Osteoblast (primary cell): ENCODE data around the gene C19orf67. TPM values are rescaled to one million over a fixed set of nuclear protein-coding genes. Genes with fewer than 3 reads are reported as not detected.
A peak's percentile ranks its signal among the peaks of the same experiment; 100 is the strongest.

Experiments used
- DNase-seq: peaks from one replicate; pipeline ENCODE4 v3.0.0; 2011; ENCODE audit warnings: low spot score, mixed read lengths; ENCODE audit not compliant: insufficient read length; ENCODE audit errors: missing footprints
- H2AFZ ChIP-seq: 2 replicates; pipeline ENCODE4 v1.6.0; 2011; ENCODE audit warnings: mild to moderate bottlenecking, low read length
- H3K27ac ChIP-seq: 2 replicates; pipeline ENCODE4 v1.5.1; 2011; ENCODE audit warnings: mild to moderate bottlenecking, low read depth, low read length, moderate library complexity
- H3K27me3 ChIP-seq: 2 replicates; pipeline ENCODE4 v1.6.0; 2012; ENCODE audit warnings: mild to moderate bottlenecking, control low read depth, inconsistent platforms, low read length, moderate library complexity; ENCODE audit not compliant: insufficient read depth
- H3K36me3 ChIP-seq: 2 replicates; pipeline ENCODE4 v1.5.1; 2011; ENCODE audit warnings: mild to moderate bottlenecking, low read length, control low read depth, moderate library complexity; ENCODE audit not compliant: insufficient read depth
- H3K4me1 ChIP-seq: 2 replicates; pipeline ENCODE4 v1.5.1; 2011; ENCODE audit warnings: mild to moderate bottlenecking, low read length, control low read depth, moderate library complexity; ENCODE audit not compliant: insufficient read depth
- H3K4me2 ChIP-seq: 2 replicates; pipeline ENCODE4 v1.6.0; 2011; ENCODE audit warnings: mild to moderate bottlenecking, low read length; ENCODE audit not compliant: insufficient read depth
- H3K4me3 ChIP-seq: fragments of 200-600 bp; sonication (generic); 3 replicates; pipeline ENCODE4 v1.5.1; 2012; ENCODE audit warnings: mild to moderate bottlenecking, low read length, inconsistent platforms; ENCODE audit not compliant: insufficient read depth
- H3K79me2 ChIP-seq: 2 replicates; pipeline ENCODE4 v1.6.0; 2012; ENCODE audit warnings: mild to moderate bottlenecking, low read length, control low read depth, inconsistent platforms; ENCODE audit not compliant: insufficient read depth
- H3K9me3 ChIP-seq: 2 replicates; pipeline ENCODE4 v1.5.1; 2011; ENCODE audit warnings: low read depth, low read length, control low read depth
- H4K20me1 ChIP-seq: 2 replicates; pipeline ENCODE4 v1.6.0; 2012; ENCODE audit warnings: mild to moderate bottlenecking, low read length, control low read depth; ENCODE audit not compliant: insufficient read depth
- total RNA-seq: library from RNA; depleted of rRNA; stranded (reverse); fragments of >200 nt; gene quantifications from 2 replicates; pipeline ENCODE4 v1.2.3, GENCODE V29; 2012
- TF ChIP-seq, protein P1 (sequence below): IDR thresholded peaks from 2 replicates; pipeline ENCODE4 v1.5.1; 2011; ENCODE audit warnings: mild to moderate bottlenecking, low read depth, low read length, moderate library complexity; ENCODE audit errors: extremely low read depth

C19orf67 gene
- total RNA-seq: not detected in 2 replicates

DNA sequence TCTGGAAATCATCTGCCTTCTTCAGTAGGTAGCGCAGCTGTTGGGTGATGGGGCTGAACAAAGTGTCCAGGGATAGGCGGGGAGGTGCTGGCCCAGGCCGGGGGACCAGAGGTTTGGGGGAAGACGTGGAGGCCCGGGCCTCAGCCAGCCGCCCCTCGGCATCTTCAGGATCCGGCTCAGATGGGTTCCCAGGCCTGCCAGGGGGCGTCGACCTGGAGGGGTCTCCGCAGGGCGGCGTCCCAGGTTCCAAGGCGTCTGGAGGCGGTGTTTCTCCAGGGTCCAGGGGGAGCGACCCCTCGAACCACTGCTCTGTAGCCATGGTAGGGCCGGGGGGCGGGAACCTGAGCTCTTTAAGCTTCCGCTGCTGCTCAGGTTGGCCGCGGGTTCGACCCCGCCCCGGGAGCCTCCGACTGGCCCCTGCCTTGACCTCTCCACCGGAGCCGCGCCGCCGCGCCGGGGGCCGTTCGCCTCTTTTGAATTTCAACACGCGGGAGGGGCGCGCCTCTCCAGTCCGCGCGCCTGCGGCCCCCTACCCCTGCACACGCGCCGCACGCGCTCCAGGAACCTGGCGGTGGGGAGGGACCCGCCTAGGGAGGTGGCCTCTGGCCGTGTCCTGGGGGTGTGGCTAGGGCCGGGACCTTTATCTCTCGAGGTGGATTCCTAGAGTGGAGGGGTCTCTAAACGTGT, at the start of gene C19orf67:
C19orf67 (minus strand) TSS at position 475 of the 687 bp plus-strand sequence; CDS start at position 319, 156 bp downstream.
- TF ChIP-seq, protein P1, sequence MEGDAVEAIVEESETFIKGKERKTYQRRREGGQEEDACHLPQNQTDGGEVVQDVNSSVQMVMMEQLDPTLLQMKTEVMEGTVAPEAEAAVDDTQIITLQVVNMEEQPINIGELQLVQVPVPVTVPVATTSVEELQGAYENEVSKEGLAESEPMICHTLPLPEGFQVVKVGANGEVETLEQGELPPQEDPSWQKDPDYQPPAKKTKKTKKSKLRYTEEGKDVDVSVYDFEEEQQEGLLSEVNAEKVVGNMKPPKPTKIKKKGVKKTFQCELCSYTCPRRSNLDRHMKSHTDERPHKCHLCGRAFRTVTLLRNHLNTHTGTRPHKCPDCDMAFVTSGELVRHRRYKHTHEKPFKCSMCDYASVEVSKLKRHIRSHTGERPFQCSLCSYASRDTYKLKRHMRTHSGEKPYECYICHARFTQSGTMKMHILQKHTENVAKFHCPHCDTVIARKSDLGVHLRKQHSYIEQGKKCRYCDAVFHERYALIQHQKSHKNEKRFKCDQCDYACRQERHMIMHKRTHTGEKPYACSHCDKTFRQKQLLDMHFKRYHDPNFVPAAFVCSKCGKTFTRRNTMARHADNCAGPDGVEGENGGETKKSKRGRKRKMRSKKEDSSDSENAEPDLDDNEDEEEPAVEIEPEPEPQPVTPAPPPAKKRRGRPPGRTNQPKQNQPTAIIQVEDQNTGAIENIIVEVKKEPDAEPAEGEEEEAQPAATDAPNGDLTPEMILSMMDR: no peak
- no peaks in the 10 kb centered on the region for H3K27me3 ChIP-seq
- peaks cover 8% of the 10 kb centered on the region for H3K79me2 ChIP-seq
- H3K4me2 ChIP-seq: no peak within 1 kb of the TSS
- no peak within 1 kb of the TSS for H2AFZ ChIP-seq
- H3K27ac ChIP-seq: no peak within 1 kb of the TSS
- H3K9me3 ChIP-seq: no peaks in the 10 kb centered on the region
- H3K36me3 ChIP-seq: peaks cover 14% of the 10 kb centered on the region
- H3K4me1 ChIP-seq: peaks cover 14% of the 10 kb centered on the region
- peak; percentile 82 for DNase-seq
- no peak within 1 kb of the TSS for H3K4me3 ChIP-seq
- H4K20me1 ChIP-seq: peaks cover 12% of the 10 kb centered on the region

- peak overlapping the region; percentile 94 for H3K4me2 ChIP-seq
- no peak for DNase-seq
- H2AFZ ChIP-seq: peak overlapping the region; percentile 68
- H3K27ac ChIP-seq: no peak overlapping the region
- no peaks in the 10 kb centered on the region for H3K27me3 ChIP-seq
- H3K36me3 ChIP-seq: no peaks in the 10 kb centered on the region
- H3K9me3 ChIP-seq: no peaks in the 10 kb centered on the region
- H3K4me1 ChIP-seq: peaks cover 30% of the 10 kb centered on the region
- peak overlapping the region; percentile 89 for H3K4me3 ChIP-seq
- TF ChIP-seq, protein P1: no peak
- H4K20me1 ChIP-seq: no peaks in the 10 kb centered on the region
- peaks cover 25% of the 10 kb centered on the region for H3K79me2 ChIP-seq
Observed at GRCh38 chr19:14135355-14135754, 49.8 kb upstream of the C19orf67 start.

GRCh38 chr19:14127929-14128509, 42.4 kb upstream of the C19orf67 start:
- TF ChIP-seq, protein P1: no peak
- H3K4me3 ChIP-seq: no peak overlapping the region
- no peak overlapping the region for H3K4me2 ChIP-seq
- H2AFZ ChIP-seq: peak overlapping the region; percentile 20
- H3K27ac ChIP-seq: no peak overlapping the region
- H3K79me2 ChIP-seq: no peaks in the 10 kb centered on the region
- H3K36me3 ChIP-seq: peaks cover 3% of the 10 kb centered on the region
- H3K9me3 ChIP-seq: no peaks in the 10 kb centered on the region
- DNase-seq: peak; percentile 13
- no peaks in the 10 kb centered on the region for H3K27me3 ChIP-seq
- H4K20me1 ChIP-seq: no peaks in the 10 kb centered on the region
- H3K4me1 ChIP-seq: no peaks in the 10 kb centered on the region

DNA sequence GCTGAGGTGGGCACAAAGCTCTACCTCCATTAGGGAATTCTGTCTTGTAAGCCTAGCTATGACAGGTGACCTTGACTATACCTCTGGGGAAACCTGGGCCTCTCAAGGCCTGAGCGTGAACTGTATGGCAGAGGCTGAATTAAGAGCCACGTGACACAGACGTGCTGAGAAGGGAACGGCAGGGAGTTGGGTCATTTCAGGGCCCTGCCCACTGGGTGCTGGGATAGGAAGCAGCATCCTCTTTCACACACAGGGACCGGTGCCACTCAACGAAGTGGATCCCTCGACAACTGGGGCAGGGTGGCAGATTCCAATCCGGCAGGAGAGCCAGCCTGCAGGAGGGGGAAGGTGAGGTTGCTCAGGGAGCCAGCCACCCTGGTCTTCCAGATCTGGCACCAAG, 41.6 kb upstream of the C19orf67 start:
- no peak overlapping the region for H3K4me2 ChIP-seq
- H2AFZ ChIP-seq: no peak overlapping the region
- H3K27me3 ChIP-seq: no peaks in the 10 kb centered on the region
- TF ChIP-seq, protein P1: no peak
- H3K36me3 ChIP-seq: peaks cover 3% of the 10 kb centered on the region
- no peak overlapping the region for H3K27ac ChIP-seq
- no peaks in the 10 kb centered on the region for H3K79me2 ChIP-seq
- DNase-seq: peak; percentile 36
- no peaks in the 10 kb centered on the region for H3K4me1 ChIP-seq
- no peaks in the 10 kb centered on the region for H3K9me3 ChIP-seq
- H4K20me1 ChIP-seq: no peaks in the 10 kb centered on the region
- no peak overlapping the region for H3K4me3 ChIP-seq
